ENCODE measurements around the gene EXOC3L2.

EXOC3L2 gene

DNA sequence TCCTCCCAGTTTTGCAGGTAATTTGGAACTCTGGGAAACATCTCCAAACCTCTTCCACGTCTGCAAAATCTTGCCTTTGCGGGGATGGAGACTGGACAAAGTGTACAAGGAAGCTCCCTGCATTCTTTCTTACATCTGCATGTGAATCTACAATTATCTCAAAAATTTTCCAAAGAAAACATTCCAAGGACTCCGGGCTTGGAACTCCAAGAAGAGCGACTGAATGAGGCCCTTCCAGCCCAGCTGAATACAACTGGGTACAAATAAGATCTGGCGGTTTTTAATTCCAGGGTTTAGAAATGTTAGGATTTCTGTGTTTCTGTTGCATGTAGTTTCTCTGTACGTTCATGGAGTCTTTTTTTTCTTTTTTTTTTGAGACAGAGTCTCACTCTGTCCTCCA lies 28.5 kb downstream of the EXOC3L2 start:
- DNase-seq (ENCODE audit: low read depth), result no peak
- TF ChIP-seq, protein P1, sequence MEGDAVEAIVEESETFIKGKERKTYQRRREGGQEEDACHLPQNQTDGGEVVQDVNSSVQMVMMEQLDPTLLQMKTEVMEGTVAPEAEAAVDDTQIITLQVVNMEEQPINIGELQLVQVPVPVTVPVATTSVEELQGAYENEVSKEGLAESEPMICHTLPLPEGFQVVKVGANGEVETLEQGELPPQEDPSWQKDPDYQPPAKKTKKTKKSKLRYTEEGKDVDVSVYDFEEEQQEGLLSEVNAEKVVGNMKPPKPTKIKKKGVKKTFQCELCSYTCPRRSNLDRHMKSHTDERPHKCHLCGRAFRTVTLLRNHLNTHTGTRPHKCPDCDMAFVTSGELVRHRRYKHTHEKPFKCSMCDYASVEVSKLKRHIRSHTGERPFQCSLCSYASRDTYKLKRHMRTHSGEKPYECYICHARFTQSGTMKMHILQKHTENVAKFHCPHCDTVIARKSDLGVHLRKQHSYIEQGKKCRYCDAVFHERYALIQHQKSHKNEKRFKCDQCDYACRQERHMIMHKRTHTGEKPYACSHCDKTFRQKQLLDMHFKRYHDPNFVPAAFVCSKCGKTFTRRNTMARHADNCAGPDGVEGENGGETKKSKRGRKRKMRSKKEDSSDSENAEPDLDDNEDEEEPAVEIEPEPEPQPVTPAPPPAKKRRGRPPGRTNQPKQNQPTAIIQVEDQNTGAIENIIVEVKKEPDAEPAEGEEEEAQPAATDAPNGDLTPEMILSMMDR (IDR thresholded peaks at IDR 0.05; ENCODE audit: low read length, missing control alignments), result no peak
- H3K4me3 ChIP-seq (replicated peaks; ENCODE audit: low read depth, low read length), result no peak overlapping the region

DNA sequence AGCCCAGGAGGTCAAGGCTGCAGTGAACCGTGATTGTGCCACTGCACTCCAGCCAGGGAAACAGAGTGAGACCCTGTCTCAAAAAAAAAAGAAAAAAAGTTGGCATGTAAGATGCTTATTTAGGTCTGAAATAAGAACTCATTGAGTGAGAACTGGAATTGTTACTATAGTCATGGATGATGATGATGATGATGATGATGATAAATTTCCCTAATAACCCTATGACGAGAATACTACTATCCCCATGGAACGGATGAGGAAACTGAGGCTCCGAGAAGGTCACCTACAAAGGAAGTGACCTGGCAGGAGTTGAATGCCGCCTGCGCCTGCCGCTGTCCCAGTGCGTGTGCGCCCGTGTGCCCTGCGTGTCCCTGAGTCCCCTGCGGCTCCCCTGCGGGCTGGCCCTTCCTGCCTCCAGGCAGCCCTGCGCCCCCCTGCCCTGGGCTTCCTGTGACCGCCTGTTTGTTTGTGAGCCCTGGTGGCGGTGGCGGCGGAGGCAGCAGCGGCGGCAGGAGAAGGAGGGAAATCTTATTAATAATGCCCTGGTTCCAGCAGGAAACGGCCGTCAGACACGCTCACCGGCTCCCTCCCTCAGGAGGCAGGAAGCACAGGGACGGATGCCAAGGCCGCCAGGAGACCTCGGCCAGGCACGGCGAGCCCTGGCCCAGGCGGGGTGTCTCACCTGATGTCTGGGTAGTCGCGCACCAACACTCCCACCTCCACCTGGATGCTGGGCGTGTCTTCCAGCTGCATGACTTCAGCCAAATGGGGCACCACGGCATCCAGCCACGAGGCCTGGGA lies 29.6 kb downstream of the EXOC3L2 start:
- H3K4me3 ChIP-seq (replicated peaks; ENCODE audit: low read depth, low read length), result no peak overlapping the region
- no peak for DNase-seq (ENCODE audit: low read depth)
- TF ChIP-seq, protein P1 (IDR thresholded peaks at IDR 0.05; ENCODE audit: low read length, missing control alignments), result no peak

DNA sequence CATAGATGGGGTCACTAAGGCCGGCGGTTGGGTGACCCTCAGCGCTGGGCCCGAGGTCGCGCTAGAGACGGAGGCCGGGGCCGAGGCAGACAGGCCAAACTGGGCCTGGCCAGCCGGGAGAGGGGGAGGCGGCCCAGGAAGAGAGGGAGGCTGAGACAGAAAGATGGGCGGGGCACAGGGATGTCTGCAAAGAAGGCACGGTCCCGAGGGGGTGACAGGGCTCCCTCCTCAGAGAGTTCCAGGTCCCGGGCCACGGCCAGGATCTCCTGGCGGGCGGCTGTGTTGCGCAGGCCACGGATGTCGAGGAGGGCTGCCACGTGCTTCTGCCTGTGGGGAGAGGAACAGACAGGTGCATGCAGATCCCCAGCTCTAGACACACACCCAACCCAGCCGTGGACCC lies 32.2 kb downstream of the EXOC3L2 start:
- no peak for DNase-seq (ENCODE audit: low read depth)

DNA sequence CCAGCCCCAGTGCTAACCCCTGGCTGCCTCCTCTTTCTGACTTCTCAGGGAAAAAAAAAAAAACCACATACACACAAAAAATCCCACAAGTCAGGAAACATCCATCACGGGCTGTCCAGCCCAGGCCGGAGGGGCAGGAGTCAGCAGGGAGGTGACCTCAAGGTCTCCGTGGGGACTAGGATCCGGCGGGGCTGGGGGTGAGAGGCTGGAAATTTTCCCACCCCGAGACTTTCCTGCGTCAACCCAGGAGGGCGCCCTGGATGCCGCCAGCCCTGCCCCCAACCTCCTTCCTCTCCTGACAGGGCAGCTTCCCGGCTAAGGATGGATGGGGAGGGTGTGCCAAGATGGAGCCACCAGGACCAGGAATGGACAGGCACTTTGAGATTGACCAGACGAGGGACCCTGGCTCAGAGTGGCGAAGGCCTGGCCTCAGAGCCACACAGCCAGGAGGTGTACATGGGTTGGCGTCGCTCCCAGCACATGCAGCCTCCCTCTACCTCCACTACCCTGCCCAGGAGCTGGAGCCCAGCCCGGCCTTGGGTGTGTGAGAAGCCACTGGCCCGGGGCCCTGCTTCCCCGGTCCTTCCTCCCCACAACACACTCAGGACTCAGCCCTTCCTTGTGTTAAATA lies 33.3 kb downstream of the EXOC3L2 start:
- TF ChIP-seq, protein P1 (IDR thresholded peaks at IDR 0.05; ENCODE audit: low read length, missing control alignments), result no peak
- peak; percentile 9 for DNase-seq (ENCODE audit: low read depth)
- H3K4me3 ChIP-seq (replicated peaks; ENCODE audit: low read depth, low read length), result no peak overlapping the region

More for the DNA sequence above, 32.2 kb downstream of the EXOC3L2 start:
- TF ChIP-seq, protein P1 (IDR thresholded peaks at IDR 0.05; ENCODE audit: low read length, missing control alignments), result no peak
- H3K4me3 ChIP-seq (replicated peaks; ENCODE audit: low read depth, low read length), result no peak overlapping the region

DNA sequence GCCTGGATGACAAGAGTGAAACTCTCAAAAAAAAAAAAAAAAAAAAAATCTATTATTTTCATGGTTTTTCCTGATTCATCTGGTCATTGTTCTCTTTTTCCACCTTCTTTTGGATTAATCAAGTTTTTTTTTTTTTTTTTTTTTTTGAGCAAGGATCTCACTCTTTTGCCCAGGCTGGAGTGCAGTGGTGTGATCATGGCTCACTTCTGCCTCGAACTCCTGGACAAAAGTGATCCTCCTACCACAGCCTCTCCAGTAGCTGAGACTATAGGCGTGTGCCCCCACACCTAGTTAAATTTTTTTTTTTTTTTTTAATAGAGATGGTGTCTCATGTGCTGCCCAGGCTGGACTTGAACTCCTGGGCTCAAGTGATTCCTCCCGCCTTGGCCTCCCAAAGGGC lies 38.9 kb downstream of the EXOC3L2 start:
- TF ChIP-seq, protein P1 (IDR thresholded peaks at IDR 0.05; ENCODE audit: low read length, missing control alignments), result no peak
- no peak for DNase-seq (ENCODE audit: low read depth)
- no peak overlapping the region for H3K4me3 ChIP-seq (replicated peaks; ENCODE audit: low read depth, low read length)

DNA sequence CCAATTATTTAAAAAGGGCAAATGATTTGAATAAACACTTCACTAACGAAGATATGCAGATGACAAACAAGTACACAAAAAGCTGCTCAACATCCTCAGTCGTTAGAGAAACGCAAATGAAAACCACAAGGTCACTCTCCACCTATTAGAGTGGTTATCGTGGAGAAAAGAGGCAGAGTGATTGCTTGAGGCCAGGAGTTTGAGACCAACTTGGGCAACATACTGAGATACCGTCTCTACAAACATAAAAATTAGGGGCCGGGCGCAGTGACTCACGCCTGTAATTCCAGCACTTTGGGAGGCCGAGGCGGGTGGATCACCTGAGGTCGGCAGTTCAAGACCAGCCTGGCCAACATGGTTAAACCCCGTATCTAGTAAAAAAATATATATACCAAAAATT lies 39.4 kb downstream of the EXOC3L2 start:
- H3K4me3 ChIP-seq (replicated peaks; ENCODE audit: low read depth, low read length), result no peak overlapping the region
- DNase-seq (ENCODE audit: low read depth), result no peak
- TF ChIP-seq, protein P1 (IDR thresholded peaks at IDR 0.05; ENCODE audit: low read length, missing control alignments), result no peak
